Suppressor macrophage treated with lipopolysaccharide for 4 hours (primary cell): ENCODE measurements around the gene MTX1.
A peak's percentile ranks its signal among the peaks of the same experiment; 100 is the strongest.
"Not testable (repeated sequence)": the region's sequence is repeated elsewhere in the genome, so short reads cannot be mapped to it uniquely, and the experiment has no call there.

Experiments used
- DNase-seq: peaks from one replicate; pipeline ENCODE4 v3.0.0-alpha.2; 2020

MTX1 gene, protein sequence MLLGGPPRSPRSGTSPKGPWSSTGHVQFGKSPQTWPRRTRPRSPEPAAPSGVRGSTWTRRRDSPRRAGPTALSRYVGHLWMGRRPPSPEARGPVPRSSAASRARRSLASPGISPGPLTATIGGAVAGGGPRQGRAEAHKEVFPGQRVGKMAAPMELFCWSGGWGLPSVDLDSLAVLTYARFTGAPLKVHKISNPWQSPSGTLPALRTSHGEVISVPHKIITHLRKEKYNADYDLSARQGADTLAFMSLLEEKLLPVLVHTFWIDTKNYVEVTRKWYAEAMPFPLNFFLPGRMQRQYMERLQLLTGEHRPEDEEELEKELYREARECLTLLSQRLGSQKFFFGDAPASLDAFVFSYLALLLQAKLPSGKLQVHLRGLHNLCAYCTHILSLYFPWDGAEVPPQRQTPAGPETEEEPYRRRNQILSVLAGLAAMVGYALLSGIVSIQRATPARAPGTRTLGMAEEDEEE

DNA sequence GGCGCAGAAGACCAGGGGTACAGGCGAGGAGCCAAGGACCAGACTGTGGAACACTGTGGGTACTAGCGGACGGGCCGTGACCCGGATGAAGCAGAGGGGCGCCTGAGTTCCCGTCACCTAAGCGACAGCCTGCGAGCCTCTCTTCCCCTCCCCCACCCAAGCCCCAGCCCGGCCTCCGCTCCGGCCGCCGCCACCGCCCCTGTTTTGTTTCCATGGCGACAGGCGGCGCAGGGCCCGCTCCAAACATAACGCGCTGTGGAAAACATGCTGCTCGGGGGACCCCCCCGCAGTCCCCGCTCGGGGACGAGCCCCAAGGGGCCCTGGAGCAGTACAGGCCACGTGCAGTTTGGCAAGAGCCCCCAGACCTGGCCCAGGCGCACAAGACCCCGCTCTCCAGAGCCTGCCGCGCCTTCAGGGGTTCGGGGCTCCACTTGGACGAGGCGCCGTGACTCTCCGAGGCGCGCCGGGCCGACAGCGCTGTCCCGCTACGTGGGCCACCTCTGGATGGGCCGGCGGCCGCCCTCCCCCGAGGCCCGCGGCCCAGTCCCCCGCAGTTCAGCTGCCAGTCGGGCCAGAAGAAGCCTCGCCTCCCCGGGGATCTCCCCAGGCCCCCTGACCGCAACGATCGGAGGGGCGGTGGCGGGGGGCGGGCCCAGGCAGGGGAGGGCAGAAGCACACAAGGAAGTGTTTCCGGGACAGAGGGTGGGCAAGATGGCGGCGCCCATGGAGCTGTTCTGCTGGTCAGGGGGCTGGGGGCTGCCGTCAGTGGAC lies at the start of gene MTX1:
TSS of gene MTX1 (plus strand) at position 155 of the 771 bp plus-strand sequence. CDS start at position 265, 110 bp downstream.
- peak; percentile 90 for DNase-seq

DNA sequence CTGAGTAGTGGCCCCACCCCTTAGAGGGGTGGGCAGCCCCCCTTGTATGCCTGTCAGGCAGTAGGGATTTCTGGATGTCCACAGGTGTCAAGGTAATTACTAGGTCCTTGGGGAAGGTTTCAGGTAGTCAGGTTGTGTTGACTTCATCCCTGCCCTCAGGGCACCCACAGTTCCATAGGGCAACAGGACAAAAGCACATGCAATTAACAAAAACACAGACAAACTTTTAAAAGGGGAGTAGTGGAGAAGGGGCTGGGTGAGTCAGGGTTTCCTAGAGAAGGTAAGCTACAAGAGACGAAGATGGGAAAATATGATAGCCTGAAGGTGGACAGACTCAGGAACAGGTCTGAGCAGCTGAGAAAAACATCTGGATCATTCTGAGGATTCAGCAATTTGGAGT lies 49.5 kb upstream of the MTX1 start:
- no peak for DNase-seq

DNA sequence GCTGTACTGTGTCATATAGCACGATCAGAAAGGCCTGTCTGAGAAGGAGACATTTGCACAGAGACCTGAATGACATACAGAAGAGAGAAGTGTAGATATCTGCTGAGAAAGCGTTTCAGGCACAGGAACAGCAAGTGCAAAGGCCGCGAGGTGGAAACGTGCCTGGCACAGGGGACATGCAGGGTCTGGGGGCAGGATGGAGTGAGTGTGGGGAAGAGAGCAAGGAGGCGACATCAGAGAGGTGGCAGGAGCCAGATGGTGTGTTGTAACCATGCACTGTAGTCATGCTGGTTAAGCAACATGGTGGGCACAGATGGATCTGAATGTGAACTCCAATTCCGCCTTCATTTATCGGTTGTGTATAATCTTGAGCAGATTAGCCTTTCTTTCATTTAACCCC lies 48.4 kb upstream of the MTX1 start:
- no peak for DNase-seq

DNA sequence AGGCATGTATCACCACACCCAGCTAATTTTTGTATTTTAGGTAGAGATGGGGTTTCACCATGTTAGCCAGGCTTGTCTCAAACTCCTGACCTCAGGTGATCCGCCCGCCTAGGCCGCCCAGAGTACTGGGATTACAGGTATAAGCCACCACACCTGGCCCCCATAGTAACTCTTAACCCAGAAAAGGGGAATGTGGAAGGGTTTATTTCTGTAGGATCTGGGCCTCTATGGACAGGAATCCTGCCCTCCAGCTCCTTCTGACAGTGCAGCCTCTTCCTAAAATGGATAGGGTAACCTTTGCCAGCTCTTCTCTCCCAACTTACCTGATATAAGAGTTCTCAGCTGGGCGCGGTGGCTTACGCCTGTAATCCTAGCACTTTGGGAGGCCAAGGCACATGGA lies 45.9 kb upstream of the MTX1 start:
- not testable (repeated sequence) for DNase-seq

DNA sequence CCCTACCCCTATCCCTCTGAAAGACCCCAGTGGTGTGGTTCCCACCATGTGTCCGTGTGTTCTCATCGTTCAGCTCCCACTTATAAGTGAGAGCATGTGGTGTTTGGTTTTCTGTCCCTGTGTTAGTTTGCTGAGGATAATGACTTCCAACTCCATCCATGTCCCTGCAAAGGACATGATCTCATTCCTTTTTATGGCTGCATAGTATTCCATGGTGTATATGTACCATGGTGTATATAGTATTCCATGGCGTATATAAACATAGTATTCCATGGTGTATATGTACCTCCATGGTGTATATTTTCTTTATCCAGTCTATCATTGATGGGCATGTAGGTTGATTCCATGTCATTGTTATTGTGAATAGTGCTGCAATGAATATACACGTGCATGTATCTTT lies 44.7 kb upstream of the MTX1 start:
- DNase-seq = not testable (repeated sequence)

DNA sequence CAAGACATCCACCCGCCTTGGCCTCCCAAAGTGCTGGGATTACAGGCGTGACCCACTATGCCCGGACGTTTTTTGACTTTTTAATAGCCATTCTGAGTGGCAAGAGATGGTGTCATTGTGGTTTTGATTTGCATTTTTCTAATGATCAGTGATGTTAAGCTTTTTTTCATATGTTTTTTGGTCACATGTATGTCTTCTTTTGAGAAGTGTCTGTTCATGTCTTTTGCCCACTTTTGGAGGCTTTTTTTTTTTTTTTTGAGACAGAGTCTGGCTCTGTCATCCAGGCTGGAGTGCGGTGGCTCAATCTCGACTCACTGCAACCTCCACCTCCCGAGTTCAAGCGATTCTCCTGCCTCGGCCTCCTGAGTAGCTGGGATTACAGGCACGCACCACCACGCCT lies 43.9 kb upstream of the MTX1 start:
- DNase-seq = not testable (repeated sequence)

DNA sequence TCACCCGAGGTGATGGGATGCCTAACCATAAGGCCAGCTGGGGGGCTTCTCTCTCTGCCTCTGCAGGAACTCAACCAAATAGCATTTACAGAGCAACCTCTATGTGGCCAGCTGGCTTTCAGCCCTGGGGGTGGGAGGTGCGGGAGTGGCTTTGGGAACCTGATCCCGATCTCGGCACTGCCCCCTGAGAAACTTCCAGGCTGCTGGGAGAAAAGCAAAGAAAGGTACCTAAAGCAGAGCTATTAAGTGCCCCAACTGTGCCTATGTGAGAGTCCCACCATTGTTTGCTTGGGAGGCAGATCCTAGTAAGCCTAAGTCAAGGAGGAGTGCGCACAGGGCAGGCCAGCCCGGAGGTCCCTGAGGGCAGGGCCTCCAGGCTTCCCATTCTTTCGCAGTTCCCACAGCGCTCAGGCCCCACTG lies 42.4 kb upstream of the MTX1 start:
- DNase-seq = no peak

DNA sequence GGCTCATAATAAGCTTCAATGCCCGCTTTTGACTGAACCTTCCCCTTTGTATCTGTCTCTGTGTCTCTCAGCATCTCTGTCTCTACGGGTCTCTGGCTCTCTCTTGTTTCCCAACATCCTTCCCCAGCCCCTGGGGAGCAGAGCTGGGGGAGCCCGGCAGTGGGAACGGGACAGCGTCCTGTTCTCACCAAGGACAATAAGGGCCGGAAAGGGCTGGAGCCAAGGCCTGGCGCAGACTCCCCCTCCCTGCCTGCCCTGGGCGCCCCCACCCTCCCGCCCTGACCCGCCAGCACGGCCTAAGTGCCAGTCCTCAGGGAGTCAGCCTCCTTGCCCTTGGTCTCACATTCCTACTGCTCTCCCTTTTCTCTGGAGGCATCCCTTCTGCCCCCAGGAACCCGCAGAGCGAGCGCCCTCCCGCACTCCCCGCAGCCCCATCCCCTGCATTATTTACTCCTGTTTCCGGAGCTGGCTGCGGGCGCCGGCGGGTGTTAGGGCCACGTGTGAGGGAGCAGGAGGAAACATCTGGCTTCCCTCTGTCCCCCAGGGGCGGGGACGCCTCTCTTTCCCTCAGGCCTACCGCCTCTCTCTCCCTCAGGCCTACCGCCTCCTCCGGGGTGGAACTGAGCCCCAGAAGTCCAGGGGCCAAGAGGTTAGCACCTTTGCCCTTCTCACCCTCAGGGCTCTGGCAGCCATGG lies 41.9 kb upstream of the MTX1 start:
- DNase-seq = no peak

DNA sequence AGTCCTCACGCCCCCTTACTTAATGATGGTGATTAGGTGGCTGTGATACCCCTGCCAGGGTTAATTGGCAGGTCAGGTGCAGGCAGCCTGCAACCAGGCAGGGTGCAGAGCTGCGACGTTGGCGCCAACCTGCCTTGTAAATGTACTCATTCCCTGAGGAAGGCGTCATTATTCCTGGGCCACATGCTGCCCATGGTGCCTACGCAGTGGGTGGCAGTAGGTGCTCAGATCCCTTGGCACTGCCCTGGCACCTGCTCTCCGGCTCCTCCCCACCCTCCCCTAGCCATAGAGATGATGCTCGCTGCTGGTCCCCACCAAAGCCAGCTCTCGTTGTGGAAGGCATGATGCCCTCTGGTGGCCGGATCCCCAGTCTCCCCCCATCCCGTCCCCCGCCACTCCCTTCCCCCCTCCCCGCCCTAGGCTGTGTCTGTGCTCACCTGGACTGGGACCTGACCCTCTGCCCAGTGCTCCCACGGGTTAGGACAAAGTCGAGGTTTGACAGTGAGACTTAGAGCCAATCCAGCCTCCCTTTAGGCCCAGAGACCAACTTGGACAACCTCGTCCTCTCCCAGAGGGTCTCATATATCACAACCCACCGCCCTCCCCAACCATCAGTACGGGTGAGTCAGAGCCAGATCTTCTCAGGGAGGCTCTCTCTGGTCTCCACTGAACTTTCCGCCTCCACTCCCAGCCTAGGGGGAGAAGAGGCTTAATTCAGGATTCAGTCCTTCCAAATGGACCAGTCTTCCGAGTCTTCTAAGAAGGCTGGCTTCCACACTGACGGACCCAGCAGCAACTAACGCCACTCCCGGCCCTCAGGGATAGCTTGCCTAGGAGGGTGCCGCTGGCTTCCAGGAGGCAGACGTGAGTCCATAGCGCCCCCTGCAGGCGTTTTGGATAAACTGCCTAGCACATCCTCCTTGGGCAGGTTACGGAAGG lies 41.1 kb upstream of the MTX1 start:
- DNase-seq = peak; percentile 93

DNA sequence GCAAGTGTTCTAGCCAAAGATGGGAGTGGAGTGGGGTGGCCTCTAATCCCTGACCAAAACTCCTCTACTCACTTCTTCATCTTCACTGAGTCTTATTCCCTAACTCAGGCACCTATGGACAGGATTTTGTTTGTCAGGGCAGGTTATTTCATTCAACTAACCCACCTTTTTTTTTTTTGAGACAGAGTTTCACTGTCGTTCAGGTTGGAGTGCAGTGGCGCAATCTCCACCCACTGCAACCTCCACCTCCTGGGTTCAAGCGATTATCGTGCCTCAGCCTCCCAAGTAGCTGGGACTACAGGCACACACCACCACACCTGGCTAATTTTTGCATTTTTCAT lies 40.4 kb upstream of the MTX1 start:
- DNase-seq = not testable (repeated sequence)

DNA sequence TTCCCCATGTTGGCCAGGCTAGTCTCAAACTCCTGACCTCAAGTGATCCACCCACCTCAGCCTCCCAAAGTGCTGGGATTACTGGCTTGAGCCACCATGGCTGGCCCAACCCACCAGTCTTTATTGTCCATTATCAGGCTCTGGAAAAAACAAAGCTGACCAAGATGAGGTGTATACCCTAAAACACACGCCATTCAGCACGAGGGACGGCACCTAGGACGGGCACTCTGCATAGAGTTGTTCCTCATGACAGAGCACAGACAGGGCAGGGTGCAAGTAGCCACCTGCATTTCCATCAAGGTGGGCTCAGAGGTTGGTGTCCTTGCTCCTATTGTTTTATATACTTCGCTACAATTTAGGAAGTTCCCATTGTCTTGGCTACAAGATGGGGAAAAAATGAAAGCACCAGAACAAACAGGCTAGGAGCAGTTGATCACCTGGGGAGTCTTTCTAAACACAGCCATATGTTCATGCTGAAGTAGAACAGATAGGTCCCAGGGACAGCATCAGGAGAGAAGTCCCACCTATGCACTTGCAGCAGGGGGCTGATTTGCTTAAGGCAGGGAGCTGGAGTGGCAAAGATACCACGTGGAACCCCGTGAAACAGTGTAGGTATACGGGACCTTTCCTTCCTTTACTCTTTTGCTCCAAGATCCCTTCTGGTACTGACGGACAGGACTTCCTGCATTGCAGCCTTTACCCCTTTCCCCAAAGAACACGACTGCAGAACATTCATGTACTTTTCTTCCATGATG lies 39.9 kb upstream of the MTX1 start:
- DNase-seq = no peak

DNA sequence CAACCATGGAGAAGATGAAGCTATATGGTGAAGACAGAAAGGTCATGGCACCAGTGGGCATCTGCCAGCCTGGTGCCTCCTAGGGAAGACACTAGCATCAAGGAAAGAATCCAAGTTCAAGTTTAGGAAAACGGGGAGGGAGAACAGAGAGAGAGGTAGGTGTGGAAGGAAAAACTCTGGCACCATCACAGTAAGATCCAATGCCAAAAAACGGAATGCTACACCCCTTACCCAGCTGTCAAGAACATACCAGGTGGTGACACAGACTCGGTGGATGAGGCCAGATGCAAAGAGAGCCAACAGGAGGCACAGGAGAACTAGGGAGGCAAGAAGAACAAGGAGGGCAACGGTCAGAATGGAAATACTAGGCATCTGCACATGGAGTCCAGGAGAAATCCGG lies 39.0 kb upstream of the MTX1 start:
- no peak for DNase-seq

DNA sequence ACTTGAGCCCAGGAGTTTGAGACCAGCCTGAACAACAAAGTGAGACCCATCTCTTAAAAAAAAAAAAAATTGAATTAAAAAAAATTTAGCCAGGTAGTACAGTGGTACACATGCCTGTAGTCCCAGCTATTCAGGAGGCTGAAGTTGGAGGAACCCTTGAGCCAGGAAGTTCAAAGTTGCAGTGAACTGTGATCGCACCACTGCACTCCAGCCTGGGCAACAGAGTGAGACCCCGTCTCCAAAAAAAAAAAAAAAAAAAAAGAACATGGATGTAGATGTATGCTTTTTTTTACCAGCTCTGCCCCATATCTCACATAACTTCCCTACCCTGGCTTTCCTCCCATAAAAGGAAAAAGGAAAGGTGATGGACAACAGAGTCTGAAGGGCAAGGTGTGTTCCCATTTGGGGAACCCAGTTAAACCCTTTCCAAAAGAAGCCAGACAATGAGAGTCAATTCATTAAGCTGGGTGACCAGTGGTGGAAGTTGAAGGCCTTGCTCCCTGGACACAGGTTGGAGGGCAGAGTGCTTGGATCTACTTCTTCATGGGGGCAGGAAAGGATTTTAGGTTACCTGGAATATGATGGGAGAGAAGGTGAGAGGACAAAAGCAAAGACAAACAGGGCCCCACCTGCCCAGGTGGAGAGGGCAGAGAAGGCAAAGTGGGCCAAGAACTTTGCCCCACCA lies 38.3 kb upstream of the MTX1 start:
- no peak for DNase-seq

DNA sequence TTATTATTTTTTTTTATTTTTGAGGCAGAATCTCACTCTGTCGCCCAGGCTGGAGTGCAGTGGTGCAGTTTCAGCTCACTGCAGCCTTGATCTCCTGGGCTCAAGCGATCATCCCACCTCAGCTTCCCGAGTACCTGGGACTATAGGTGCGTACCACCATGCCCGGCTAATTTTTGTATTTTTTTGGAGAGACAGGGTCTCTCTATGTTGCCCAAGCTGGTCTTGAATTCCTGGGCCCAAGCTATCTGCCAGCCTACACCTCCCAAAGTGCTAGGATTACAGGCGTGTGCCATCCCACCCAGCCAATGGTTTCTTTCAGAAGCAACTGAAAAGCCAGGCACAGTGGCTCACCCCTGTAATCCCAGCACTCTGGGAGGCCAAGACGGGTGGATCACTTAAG lies 37.7 kb upstream of the MTX1 start:
- DNase-seq = no peak

DNA sequence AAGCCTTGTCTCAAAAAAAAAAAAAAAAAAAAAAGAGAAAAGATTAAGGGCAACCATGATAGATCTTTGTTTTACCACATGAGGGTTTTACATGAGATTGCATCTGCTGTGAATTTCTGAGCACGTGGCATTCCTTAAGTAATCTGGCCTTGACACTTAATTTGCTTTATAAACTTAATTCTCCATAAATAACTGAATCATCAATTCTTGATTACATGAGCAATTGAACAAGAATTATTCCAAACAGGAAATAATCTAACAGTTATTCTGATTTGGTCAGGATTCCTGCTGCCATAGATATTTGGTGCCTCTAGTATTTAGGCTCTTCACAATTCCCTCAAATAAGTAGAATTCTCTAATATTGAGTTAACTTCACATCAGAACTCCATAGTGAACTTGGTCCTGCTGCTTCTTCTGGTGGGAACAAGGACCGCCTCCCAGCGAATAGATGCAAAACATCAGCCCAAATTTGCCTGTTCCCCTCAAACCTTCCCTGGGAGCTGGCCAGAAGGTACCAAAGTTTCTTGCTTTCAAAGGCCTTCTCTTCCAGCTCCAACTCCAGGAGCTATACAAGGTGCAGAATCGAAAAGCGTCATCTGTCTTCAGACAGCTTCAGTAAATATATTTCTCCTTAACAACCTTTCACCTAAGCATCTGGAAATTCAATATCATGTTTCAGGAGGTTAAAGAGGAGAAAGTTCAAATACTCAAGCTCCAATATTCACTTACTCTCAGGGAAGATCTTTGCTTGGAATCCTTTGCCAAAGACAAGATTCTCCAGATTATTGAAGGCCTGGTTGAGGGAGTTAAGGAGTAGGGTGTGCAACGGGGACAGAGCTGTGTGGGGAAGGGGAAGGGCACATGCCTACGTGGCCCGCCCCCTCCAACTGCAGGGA lies 36.4 kb upstream of the MTX1 start:
- DNase-seq = no peak

DNA sequence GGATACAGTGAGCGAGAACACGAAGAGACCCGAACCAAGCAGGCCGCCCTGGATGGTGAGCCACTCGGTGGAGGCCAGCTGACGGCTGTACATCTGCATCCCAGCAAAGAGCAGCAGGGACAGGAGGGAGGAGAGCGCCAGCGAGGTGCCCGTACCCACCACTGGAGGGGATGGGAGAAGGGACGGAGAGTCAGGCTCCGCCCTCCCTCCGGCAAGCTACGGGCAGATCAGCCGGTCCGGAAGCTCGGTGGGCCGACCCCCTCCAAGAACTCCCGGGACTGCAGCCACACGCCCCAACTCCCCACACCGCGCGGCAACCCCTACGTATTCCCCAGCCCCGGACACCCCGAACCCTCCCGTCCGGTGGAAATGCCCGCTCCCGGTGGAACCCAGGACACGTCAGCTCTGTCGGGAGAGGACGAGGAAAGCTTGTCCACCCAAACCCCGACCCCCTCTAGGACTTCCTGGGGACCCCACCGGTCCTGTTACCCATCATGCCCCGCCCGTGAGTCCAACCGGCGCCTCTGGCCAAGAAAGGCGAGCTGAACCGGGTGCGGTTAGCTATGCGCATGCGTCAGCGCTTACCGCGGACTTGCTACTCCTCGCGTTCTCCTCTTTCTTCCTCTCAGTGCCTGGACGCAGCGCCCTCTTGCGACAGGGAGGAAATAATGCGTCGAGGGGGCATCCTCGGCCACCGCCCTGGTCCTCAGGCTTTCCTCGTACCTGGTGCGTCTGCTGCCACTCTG lies 35.6 kb upstream of the MTX1 start, which contains the start of gene KRTCAP2:
TSS of gene KRTCAP2 (minus strand) at position 573 of the 746 bp plus-strand sequence. CDS start at position 493, 80 bp downstream.
- peak; percentile 97 for DNase-seq

DNA sequence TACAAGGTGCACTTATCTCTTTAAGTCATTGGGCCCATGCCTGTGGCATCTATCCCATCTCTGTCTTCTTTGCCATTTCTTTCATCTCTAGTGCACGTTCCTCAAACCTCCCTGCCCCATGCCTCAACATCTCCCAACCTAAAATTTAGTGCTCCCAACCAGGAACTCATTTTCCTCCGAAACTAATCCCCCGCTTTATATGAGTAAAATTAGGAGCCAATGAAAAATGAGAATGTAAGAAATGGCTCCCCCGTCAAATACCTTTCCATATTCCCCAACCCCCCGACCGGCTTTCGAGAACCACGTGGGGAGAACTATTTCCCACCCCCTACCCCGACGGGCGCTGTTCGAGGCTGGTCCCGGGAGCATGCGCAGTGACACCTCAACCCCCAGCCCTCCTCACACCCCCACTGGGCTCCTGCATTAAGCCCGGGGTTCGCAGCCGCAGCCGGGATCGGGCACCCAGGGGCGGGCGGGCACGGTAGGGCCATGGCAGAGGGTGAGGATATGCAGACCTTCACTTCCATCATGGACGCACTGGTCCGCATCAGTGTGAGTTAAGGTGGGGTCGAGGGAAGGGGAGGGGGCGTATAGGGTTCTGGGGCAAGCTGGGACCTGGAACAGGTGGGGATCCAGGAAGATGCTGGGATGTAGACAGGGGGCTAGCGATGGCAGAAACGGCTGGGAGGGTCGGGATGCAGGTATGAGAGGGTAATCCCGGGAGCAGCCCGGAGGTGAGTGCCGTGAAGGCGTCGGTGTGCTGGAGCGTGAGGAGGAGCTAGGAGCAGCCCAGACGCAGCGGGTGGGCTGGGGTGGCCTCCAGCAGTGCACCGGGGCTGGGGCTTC lies 34.8 kb upstream of the MTX1 start, which contains the start of gene TRIM46:
TSS of gene TRIM46 (plus strand) at position 372 of the 846 bp plus-strand sequence. CDS start at position 490, 118 bp downstream.
- DNase-seq = no peak
